ENCODE measurements around the gene ARHGAP9.
A peak's percentile ranks its signal among the peaks of the same experiment; 100 is the strongest.
"Not testable (repeated sequence)": the region's sequence is repeated elsewhere in the genome, so short reads cannot be mapped to it uniquely, and the experiment has no call there.

The ARHGAP9 gene

DNA sequence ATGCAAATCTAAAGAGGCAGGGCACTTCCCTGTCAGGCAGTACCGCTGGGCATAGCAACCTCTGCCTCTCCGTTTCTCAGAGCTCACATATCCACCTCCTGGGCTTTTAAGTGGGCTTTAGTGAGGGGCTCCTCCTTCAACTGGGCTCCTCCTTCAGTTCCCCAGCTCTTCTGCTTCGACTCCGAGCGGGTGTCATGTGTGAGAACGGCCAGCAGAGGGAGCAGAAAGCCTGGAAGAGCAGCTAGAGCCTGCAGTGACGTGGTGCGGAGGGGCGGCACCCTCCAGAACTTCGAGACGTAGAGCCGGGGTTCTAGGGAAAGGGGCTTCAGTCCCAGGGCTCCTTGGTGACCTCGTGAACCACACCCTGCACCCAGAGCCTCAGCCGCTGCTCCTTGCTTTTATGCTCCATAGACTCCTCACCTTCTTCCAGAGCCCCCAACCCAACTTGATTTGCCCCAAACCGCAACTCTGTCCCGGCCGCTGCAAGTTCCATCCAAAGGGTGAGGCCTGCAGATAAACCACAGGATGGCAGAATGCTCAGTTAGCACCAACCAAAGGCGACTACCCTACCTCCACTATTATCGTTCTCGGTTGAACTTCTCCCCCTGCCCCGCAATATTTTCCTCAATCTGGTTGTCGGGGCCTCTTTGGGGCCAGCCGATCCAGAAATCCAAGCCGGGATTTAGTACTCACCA lies 20.5 kb downstream of the ARHGAP9 start:
- DNase-seq (ENCODE audit: low read depth in 2 of 2), result peak; percentile 89 to 91

DNA sequence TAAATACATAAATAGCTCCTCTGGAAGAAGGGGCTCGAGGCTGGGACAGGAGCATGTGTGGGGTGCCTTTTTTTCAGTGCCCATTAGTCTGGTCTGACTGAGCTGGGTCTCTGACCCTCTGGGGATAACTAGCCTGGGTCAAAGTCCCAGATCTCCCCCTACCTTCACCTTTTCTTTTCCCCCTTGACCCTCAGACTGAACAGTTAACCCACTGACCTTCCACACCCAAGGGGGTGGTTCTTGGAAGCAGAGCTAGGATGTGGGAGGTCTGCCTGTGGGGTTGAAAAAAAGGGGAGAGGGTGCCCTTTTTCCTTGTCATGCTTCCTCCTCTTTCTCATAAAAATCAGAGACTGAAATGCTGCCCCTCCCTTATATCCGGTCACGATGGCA lies 21.0 kb downstream of the ARHGAP9 start:
- no peak for DNase-seq (ENCODE audit: low read depth in 2 of 2)

DNA sequence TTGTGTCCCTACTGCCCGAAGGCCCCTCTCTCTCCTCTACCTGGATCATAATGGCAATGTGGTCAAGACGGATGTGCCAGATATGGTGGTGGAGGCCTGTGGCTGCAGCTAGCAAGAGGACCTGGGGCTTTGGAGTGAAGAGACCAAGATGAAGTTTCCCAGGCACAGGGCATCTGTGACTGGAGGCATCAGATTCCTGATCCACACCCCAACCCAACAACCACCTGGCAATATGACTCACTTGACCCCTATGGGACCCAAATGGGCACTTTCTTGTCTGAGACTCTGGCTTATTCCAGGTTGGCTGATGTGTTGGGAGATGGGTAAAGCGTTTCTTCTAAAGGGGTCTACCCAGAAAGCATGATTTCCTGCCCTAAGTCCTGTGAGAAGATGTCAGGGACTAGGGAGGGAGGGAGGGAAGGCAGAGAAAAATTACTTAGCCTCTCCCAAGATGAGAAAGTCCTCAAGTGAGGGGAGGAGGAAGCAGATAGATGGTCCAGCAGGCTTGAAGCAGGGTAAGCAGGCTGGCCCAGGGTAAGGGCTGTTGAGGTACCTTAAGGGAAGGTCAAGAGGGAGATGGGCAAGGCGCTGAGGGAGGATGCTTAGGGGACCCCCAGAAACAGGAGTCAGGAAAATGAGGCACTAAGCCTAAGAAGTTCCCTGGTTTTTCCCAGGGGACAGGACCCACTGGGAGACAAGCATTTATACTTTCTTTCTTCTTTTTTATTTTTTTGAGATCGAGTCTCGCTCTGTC lies 22.8 kb downstream of the ARHGAP9 start:
- DNase-seq (ENCODE audit: low read depth in 2 of 2), result no peak

DNA sequence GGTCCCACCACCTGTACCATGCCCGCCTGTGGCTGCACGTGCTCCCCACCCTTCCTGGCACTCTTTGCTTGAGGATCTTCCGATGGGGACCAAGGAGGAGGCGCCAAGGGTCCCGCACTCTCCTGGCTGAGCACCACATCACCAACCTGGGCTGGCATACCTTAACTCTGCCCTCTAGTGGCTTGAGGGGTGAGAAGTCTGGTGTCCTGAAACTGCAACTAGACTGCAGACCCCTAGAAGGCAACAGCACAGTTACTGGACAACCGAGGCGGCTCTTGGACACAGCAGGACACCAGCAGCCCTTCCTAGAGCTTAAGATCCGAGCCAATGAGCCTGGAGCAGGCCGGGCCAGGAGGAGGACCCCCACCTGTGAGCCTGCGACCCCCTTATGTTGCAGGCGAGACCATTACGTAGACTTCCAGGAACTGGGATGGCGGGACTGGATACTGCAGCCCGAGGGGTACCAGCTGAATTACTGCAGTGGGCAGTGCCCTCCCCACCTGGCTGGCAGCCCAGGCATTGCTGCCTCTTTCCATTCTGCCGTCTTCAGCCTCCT lies 23.4 kb downstream of the ARHGAP9 start:
- peak; percentile 17 to 28 for DNase-seq (ENCODE audit: low read depth in 2 of 2)

DNA sequence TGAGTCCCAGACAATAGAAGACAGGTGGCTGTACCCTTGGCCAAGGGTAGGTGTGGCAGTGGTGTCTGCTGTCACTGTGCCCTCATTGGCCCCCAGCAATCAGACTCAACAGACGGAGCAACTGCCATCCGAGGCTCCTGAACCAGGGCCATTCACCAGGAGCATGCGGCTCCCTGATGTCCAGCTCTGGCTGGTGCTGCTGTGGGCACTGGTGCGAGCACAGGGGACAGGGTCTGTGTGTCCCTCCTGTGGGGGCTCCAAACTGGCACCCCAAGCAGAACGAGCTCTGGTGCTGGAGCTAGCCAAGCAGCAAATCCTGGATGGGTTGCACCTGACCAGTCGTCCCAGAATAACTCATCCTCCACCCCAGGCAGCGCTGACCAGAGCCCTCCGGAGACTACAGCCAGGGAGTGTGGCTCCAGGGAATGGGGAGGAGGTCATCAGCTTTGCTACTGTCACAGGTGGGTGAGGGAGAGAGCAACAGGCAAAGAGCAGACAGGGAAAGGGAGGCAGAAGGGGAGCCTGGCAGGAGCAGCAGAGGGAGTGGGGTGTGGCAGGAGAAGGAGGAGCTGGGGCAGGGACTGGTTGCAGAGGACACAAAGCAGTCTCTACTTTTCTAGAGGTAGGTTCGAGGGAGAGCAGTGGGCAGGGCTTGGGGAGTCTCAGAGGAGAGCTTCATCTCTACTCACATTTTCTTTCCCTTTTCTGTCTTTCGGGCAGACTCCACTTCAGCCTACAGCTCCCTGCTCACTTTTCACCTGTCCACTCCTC lies 24.1 kb downstream of the ARHGAP9 start:
- no peak for DNase-seq (ENCODE audit: low read depth in 2 of 2)

DNA sequence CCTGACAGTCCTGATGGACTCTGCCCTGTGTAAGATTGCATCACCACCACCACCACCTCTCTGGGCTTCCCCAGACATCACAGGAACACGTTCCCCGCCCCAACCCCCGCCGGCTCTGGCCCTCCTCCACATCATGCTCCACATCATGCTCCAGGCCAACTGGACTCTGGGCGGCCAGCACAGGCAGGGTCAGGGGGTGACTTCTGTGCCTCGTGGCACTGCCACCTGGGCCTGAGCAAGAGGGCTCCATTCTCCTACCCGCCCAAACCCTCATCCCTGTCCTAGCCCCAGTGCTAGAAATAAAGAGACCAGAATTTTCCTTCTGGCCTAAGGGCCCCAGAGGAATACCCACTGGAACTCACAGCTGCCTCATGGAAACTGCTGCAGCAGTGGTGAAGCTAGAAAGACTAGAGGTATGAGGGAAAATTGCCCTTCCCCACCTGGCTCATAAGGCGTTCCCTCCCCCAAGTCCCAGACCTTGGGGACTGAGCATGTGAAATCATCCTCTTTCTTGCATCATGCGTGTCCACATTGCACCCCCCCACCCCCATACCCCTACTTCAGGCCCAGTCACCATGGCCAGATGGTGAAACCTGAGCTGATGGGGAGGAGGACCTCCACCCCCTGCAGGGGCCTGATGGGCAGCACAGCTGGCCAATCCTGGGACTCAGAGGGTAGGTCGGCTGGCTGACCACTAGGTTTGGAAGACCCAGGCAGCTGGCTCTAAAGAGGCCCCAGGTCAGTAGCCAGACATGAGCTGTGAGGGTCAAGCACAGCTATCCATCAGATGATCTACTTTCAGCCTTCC lies 24.9 kb downstream of the ARHGAP9 start, which contains the start of gene INHBE:
Gene INHBE, plus strand, starts transcription at position 742 of the 808 bp plus-strand sequence. CDS start 230 bp downstream, outside the sequence.
- DNase-seq (ENCODE audit: low read depth in 2 of 2), result peak; percentile 94 to 96

DNA sequence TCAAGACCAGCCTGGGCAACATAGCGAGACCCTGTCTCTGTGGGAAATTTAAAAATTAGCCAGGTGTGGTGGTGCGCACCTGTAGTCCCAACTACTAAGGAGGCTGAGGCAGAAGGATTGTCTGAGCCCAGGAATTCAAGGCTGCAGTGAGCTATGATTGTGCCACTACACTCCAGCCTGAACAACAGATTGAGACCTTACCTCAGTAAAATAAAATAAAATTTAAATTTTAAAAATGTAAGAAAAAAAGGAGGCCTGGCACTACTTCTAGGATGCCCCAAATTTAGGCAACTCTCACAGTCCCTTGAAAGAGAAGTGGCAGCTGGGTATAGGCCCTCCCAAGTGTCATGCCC lies 25.5 kb downstream of the ARHGAP9 start:
- DNase-seq (ENCODE audit: low read depth in 2 of 2), result no peak

DNA sequence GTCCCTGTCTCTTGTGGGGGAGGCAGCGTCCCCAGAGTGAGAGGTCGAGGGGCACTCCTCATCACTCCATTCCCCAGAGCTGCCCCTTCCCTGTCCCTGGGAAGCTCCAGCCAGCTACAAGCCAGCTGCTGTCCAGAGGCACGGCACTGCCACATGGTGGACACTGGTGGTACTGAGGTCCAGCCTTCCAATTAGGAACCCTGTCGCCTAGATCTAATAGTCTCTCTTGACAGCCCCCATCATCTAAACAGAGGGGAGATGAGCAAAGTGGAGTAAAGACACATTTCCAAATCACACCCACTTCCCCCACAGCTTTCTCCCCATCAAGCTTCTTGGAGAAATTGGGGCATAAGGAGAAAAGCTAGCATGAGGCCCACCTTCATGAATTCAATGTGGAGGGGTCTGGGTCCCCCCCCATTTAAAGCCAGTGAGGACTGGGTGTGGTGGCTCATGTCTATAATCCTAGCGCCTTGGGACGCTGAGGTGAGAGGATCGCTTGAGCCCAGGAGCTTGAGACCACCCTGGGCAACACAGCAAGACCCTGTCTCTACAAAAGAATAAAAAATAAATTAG lies 26.6 kb downstream of the ARHGAP9 start:
- DNase-seq (ENCODE audit: low read depth in 2 of 2), result peak; percentile 33 to 53

DNA sequence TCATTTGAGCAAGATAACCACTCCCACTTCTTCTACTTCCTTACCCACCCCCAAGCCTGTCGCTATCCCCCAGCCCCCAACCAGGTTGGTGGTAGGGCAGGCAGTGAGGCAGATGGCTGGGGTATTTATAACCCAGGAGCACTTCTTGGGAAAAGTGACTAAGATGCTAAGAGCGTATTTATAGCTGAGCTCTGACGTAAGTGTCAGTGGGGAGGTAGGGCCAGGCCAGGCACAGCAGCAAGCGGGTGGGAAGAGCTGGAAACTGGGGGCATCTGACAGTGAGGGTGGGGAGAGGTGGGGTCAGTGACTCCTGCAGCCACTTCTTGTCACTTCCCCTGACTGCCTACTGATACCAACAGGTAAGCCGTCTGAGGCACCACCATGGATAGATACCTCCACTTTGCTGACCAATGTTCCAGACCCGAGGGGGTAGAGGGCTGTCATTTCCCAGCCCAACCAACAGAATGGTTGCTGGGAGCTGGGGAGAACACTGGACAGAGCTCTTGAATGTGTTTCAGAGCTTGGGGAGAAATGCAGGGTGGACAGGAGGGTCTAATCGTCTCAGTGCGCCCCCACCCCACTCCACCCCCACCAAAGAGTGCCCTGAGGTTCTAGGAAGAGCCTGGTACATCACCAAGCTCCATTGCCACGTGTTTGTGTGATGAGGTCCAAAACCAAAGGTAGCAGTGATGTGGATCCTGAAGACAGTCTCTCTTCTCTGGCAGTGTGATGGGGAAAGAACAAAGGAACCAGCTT lies 27.3 kb downstream of the ARHGAP9 start:
- DNase-seq (ENCODE audit: low read depth in 2 of 2), result peak; percentile 77

DNA sequence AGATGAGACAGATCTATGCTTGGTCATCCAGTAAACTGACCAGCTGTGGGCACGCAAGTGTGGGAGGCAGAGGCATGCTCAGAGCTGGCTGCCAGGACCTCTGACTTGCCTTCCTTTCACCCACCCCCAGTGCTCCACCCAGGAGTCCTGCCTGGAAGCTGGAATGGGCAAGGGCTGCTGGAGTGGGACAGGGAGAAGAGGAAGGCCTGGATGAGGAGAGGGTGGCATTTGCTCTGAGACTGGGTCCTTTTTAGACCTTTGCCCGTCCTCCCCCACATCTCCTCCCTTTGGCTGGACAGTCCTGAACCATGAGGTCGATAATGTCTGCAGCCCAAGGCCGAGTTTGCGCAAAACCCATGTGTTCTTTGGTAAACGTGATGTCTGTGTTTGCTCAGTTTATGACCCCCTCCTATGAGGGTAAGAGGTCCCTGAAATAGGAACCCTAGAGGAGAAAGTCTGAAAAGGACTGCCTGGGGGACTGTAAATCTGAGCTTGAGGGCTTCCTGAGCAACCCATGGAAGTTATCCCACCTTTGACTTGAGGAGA lies 28.4 kb downstream of the ARHGAP9 start:
- no peak for DNase-seq (ENCODE audit: low read depth in 2 of 2)

DNA sequence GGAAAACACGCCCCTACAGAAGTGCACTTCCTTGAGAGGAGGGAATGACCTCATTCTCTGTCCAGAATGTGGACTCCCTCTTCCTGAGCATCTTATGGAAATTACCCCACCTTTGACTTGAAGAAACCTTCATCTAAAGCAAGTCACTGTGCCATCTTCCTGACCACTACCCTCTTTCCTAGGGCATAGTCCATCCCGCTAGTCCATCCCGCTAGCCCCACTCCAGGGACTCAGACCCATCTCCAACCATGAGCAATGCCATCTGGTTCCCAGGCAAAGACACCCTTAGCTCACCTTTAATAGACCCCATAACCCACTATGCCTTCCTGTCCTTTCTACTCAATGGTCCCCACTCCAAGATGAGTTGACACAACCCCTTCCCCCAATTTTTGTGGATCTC lies 29.6 kb downstream of the ARHGAP9 start:
- no peak for DNase-seq (ENCODE audit: low read depth in 2 of 2)

DNA sequence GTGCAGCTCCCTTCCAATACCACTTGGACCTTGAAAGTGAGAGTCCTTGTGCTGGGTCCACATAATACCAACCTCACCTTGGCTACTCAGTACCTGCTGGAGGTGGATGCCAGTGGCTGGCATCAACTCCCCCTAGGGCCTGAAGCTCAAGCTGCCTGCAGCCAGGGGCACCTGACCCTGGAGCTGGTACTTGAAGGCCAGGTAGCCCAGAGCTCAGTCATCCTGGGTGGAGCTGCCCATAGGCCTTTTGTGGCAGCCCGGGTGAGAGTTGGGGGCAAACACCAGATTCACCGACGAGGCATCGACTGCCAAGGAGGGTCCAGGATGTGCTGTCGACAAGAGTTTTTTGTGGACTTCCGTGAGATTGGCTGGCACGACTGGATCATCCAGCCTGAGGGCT lies 30.3 kb downstream of the ARHGAP9 start:
- no peak for DNase-seq (ENCODE audit: low read depth in 2 of 2)

DNA sequence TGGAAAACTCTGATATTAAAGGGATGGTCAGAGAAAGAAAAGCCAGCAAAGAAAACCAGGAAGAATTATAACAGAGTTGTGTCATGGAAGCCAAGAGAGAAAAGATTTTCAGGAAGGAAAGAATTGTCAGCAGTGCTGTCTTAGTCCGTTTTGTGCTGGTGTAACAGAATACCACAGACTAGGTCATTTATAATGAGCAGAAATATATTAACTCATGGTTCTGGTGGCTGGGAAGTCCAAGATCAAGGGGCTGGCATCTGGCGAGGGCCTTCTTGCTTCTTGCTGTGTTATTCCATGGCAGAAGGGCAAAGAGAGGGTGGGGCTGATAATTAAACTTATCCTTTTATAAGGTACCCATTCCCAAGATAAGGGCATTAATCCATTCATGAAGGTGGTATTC lies 31.0 kb downstream of the ARHGAP9 start:
- DNase-seq (ENCODE audit: low read depth in 2 of 2), result no peak

DNA sequence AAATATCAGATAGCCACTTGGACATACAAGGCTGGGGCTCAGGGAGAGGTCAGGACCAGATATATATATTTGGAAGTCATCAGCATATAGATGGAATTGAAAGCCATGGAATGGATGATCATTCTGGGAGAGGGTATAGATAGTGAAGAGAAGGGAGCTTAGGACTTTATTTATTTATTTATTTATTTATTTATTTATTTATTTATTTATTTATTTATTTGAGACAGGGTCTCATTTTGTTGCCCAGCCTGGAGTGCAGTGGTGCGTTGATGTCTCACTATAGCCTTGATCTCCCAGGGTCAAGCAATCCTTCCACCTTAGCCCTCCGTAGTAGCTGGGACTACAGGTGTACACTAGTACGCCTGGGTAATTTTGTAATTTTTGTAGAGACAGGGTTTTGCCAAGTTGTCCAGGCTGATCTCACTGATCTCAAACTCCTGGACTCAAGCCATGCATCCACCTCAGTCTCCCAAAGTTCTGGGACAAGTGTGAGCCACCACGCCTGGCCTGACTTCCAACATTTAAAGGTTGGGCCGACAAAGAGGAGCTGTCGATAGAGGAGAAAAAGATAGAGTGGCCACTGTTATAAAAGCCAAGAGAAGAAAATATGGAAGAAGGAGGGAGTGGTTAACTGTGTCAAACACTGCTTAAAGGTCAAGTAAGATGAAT lies 33.2 kb downstream of the ARHGAP9 start:
- no peak for DNase-seq (ENCODE audit: low read depth in 2 of 2)

DNA sequence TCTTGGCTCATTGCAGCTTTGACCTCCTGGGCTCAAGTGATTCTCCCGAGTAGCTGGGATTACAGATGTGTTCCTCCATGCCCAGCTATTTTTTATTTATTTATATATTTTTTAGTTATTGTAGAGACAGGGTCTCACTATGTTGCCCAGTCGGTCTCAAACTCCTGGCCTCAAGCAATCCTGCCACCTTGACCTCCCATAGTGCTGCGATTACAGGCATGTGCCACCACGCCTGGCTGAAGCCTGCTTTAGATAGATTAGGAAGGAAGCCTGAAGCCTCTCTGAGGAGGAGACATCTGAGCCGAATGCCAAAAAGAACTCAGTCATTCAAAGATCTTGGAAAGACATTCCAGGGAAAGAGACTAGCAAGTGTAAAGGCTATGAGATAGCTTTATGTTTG lies 34.9 kb downstream of the ARHGAP9 start:
- DNase-seq (ENCODE audit: low read depth in 2 of 2), result no peak

DNA sequence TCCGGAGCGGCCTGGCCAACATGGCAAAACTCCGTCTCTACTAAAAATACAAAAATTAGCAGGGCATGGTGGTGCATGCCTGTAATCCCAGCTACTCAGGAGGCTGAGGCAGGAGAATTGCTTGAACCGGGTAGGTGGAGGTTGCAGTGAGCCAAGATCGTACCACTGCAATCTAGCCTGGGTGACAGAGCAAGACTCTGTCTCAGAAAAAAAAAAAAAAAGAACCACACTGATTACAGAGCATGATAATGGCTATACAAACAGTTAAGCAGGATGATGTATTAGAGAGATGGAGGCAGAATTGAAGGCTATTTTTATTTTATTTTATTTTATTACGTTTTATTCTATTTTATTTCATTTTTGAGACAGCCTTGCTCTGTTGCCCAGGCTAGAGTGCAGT lies 35.3 kb downstream of the ARHGAP9 start:
- DNase-seq (ENCODE audit: low read depth in 2 of 2), result not testable (repeated sequence)

DNA sequence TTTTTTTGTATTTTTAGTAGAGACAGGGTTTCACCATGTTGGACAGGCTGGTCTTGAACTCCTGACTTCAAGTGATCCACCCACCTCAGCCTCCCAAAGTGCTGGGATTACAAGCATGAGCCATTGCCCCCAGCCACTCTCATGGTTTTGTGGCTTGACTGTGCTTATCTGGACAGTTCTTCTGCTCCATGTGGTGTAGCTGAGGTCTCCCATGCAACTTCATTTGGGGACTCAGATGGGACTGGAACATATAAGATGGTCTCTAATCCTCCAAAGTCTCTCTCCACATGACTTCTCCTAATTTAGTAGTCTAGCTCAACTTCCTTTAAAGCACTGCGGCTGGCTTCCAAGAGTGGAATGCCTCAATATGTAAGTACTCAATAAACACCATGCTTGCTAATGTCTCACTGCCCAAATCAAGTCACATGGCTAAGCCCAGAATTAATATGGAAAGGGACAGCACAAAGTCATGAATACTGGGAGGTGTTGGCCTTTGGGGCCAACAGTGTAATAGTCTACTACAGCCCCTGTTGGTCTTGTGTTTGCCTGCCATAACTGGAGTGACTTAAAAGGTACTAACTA lies 37.7 kb downstream of the ARHGAP9 start:
- no peak for DNase-seq (ENCODE audit: low read depth in 2 of 2)

DNA sequence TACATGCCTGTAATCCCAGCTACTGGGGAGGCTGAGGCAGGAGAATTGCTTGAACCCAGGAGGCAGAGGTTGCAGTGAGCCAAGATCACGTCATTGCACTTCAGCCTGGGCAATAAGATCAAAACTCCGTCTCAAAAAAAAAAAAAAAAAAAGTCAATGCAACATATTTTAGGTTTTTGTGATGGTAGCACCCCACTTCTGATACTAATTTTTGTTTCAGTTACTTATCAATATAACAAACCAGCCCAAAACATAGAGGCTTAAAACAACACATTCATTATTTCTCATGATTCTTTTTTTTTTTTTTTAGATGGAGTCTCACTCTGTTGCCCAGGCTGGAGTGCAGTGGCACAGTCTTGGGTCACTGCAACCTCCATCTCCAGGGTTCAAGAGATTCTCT lies 38.3 kb downstream of the ARHGAP9 start:
- DNase-seq (ENCODE audit: low read depth in 2 of 2), result not testable (repeated sequence)

DNA sequence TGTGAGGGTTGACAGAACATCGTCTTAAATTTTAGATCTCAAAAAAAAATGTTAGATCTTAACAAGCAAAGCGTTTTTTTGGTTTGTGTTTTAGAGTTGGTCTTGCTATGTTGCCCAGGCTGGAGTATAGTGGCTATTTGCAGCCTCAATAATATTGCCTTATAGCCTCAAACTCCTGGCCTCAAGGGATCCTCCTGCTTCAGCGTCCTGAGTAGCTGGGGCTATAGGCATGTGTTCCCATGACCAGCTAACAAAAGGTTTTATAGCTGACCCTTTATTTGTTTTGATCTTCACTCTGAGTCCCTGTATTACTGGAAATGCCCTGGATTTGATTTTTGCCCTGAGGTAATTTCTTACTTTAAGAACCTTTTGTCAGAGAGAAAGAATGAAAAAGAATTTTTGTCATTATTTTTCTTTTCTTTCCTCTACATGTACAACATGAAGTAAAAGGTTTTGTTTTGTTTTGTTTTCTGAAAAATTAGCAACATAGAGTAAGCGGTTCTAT lies 39.9 kb downstream of the ARHGAP9 start:
- no peak for DNase-seq (ENCODE audit: low read depth in 2 of 2)

Data from fibroblast of skin of left biceps (primary cell).